ENCODE measurements around the gene DLG2.

GRCh38 chr11:83574519-83574918 lies 2052.6 kb downstream of the DLG2 start:
- no peak for TF ChIP-seq CTCF (conservative IDR thresholded peaks at IDR 0.05 in 1 of 2, IDR thresholded peaks at IDR 0.05 in 1 of 2; ENCODE audit: extremely low read depth in 1 of 2, insufficient read depth in 1 of 2, low read depth in 1 of 2, low read length in 2 of 2)
- TF ChIP-seq EZH2 (IDR thresholded peaks at IDR 0.05; ENCODE audit: borderline replicate concordance, low read length): no peak
